ENCODE results near the gene SCYGR8.
"Not testable (repeated sequence)": the region's sequence is repeated elsewhere in the genome, so short reads cannot be mapped to it uniquely, and the experiment has no call there.

DNA sequence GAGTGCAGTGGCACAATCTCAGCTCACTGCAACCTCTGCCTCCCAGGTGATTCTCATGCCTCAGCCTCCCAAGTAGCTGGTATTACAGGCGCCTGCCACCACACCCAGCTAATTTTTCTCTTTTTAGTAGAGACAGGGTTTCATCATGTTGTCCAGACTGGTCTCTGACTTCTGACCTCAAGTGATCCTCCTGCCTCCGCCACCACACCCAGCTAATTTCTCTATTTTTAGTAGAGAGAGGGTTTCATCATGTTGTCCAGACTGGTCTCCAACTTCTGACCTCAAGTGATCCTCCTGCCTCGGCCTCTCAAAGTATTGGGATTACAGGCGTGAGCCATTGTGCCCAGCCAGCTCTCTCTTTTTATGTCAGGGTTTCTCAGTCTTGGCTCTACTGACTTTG is 10.6 kb downstream of the SCYGR8 start:
- TF ChIP-seq, protein P1, sequence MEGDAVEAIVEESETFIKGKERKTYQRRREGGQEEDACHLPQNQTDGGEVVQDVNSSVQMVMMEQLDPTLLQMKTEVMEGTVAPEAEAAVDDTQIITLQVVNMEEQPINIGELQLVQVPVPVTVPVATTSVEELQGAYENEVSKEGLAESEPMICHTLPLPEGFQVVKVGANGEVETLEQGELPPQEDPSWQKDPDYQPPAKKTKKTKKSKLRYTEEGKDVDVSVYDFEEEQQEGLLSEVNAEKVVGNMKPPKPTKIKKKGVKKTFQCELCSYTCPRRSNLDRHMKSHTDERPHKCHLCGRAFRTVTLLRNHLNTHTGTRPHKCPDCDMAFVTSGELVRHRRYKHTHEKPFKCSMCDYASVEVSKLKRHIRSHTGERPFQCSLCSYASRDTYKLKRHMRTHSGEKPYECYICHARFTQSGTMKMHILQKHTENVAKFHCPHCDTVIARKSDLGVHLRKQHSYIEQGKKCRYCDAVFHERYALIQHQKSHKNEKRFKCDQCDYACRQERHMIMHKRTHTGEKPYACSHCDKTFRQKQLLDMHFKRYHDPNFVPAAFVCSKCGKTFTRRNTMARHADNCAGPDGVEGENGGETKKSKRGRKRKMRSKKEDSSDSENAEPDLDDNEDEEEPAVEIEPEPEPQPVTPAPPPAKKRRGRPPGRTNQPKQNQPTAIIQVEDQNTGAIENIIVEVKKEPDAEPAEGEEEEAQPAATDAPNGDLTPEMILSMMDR (IDR thresholded peaks at IDR 0.05; ENCODE audit: poor library complexity, severe bottlenecking) = not testable (repeated sequence)
- not testable (repeated sequence) for TF ChIP-seq EP300 (conservative IDR thresholded peaks at IDR 0.05; ENCODE audit: poor library complexity, severe bottlenecking); POLR2AphosphoS5 (IDR thresholded peaks at IDR 0.05)

All from neural cell (in vitro differentiated cells).